GM12891 (cell line): ENCODE measurements around the gene PPP2R5D.

Experiments used
- PAX5 ChIP-seq: IDR thresholded peaks from 2 replicates; pipeline ENCODE4 v1.6.1; 2011; ENCODE audit warnings: low read length, moderate library complexity, mild to moderate bottlenecking; ENCODE audit not compliant: insufficient read depth, severe bottlenecking
- POLR2A ChIP-seq: IDR thresholded peaks from 2 replicates; pipeline ENCODE4 v1.6.1; 2011; ENCODE audit warnings: low read depth, low read length, control low read depth
- POLR2AphosphoS5 ChIP-seq: IDR thresholded peaks from 2 replicates; pipeline ENCODE4 v1.6.1; 2011; ENCODE audit warnings: low read depth, low read length, control low read depth

GRCh38 chr6:43038727-43039126, 54.4 kb downstream of the PPP2R5D start:
- TF ChIP-seq POLR2AphosphoS5 (no peak), PAX5 (no peak), POLR2A (no peak)
